HG03097 (cell line): ENCODE data around the gene ZG16.
"Not testable (repeated sequence)": the region's sequence is repeated elsewhere in the genome, so short reads cannot be mapped to it uniquely, and the experiment has no call there.

ENCODE experiments used
- ATAC-seq: cut with Tn5 transposase; IDR thresholded peaks from one replicate; pipeline ENCODE4 v1.9.1; 2021; ENCODE audit not compliant: unreplicated experiment, low FRiP score

The ZG16 gene

GRCh38 chr16:29777576-29778350 is at the start of gene ZG16:
TSS of gene ZG16 (plus strand) at chr16:29778256. CDS start at chr16:29779267, 1,011 bp downstream.
- no peak for ATAC-seq

- no peak for ATAC-seq
Measured at GRCh38 chr16:29729116-29729521, 48.9 kb upstream of the ZG16 start.

DNA sequence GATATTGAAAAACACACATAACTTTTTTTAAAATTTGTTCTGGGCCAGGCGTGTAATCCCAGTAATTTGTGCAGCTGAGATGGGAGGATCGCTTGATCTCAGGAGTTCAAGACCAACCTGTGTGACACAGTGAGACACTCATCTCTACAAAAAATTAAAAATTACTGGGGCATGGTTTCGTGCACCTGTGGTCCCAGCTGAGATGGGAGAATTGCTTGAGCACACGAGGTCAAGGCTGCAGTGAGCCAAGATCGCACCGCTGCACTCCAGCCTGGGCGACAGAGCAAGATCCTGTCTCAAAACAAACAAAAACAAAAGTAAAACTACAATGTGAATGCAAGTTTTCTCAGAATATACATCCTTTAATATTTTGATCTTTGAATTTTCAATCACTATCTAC is 47.4 kb upstream of the ZG16 start:
- no peak for ATAC-seq

GRCh38 chr16:29731768-29732601 is 46.1 kb upstream of the ZG16 start:
- ATAC-seq: peak; percentile 60

DNA sequence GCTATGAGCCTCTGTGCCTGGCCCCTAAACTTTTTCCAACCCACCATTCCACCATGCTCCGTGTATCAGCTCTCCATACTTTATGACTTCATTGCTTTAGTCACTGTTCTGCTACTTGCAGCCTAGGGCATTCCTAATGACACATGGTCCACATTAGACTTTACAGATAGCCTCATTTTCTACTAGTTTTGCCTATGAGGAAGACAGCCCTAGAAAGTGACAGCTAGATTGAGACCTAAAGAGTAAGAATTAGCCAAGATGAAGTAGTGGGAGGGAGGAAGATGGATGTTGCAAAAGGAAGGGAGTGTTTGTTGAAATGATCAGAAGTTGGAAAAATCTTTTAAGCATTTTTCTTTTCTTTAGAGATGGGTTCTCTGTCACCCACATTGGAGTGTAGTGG is 43.3 kb upstream of the ZG16 start:
- ATAC-seq: no peak

DNA sequence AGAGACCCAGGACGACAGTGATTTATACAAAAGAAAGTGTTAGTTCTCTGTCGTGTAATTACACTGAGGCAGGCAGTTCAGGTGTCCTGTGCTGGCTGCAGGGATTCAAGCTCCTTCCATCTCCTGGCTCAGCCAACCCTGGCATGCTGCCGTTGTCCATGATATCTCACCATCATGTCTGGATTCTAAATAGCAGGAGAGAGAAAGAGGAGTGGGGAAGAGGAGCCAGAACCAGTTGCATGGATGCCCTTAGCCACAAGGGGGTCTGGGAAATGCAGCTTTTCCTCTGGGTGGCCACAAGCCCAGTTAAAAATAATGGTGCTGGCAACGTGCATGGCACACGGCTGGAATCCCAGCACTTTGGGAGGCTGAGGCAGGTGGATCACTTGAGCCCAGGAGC is 41.9 kb upstream of the ZG16 start:
- no peak for ATAC-seq

DNA sequence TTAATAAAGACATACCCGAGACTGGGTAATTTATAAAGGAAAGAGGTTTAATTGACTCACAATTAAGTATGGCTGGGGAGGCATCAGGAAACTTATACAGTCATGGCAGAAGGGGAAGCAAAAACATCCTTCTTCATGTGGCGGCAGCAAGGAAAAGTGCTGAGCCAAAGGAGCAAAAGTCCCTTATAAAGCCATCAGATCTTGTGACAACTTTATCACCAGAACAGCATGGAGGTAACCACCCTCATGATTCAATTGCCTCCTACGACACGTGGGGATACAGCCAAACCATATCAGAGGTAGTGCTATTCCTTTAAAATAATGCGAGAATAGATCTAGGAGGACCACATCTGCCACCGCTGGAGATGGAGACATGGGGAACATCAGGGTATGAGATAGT is 41.3 kb upstream of the ZG16 start:
- ATAC-seq: no peak

GRCh38 chr16:29737713-29738112 is 40.3 kb upstream of the ZG16 start:
- no peak for ATAC-seq

GRCh38 chr16:29738514-29738913 is 39.5 kb upstream of the ZG16 start:
- no peak for ATAC-seq

GRCh38 chr16:29739927-29740629 is 38.0 kb upstream of the ZG16 start:
- not testable (repeated sequence) for ATAC-seq

GRCh38 chr16:29740630-29741015 is 37.4 kb upstream of the ZG16 start:
- ATAC-seq: not testable (repeated sequence)

DNA sequence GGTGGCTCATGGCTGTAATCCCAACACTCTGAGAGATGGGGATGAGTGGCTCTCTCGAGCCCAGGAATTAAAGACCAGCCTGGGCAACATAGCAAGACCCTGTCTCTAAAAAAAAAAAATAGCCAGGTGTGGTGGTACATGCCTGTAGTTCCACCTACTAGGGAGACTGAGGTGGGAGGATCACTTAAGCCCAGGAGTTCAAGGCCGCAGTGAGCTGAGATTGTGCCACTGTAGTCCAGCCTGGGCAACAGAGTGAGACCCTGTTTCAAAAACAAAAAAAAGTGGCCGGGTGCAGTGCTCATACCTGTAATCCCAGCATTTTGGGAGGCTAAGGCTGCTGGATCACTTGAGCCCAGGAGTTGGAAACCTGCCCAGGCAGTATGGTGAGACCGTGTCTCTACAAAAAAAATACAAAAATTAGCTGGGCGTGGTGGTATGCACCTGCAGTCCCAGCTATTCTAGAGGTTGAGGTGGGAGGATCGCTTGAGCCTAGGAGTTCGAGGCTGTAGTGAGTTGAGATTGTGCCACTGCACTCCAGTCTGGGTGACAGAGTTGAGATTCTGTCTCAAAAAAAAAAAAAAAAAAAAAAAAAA is 35.3 kb upstream of the ZG16 start:
- no peak for ATAC-seq

- ATAC-seq: no peak
Measured at GRCh38 chr16:29743475-29743826, 34.6 kb upstream of the ZG16 start.

- no peak for ATAC-seq
Measured at GRCh38 chr16:29743827-29744531, 34.1 kb upstream of the ZG16 start.

DNA sequence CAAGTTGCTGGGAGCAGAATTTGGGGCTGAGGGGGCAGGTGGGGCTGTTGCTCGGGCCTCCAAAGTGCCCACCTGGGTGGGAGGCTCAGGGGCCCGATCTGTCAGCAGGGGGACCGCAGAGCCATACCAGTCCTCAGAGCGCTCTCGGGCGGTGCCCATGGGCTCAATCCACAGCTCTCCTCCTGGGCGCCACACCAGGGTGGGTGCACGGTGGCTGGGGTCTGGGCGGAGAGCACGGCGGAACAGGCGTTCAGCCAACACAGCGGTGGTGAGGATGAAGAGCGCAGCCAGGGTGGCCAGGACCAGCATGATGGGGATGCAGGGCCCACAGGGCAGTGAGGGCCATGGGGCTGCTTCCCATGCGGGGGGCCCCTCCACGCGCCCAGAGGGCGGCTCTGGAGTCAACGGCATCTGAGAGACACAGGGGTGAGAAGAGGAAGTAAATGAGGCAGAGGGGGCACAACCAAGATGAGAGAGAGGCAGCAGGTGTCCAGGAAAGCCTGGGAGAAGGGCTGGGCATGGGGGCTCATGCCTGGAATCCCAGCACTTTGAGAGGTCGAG is 33.4 kb upstream of the ZG16 start:
- ATAC-seq: no peak

- ATAC-seq: peak; percentile 29
Measured at GRCh38 chr16:29745121-29745852, 32.8 kb upstream of the ZG16 start.

- ATAC-seq: peak; percentile 80
Measured at GRCh38 chr16:29745853-29746345, 32.2 kb upstream of the ZG16 start, which contains the start of gene C16orf54. TSS of gene C16orf54 (minus strand) at chr16:29745990. CDS start at chr16:29744951, 1,039 bp downstream.

DNA sequence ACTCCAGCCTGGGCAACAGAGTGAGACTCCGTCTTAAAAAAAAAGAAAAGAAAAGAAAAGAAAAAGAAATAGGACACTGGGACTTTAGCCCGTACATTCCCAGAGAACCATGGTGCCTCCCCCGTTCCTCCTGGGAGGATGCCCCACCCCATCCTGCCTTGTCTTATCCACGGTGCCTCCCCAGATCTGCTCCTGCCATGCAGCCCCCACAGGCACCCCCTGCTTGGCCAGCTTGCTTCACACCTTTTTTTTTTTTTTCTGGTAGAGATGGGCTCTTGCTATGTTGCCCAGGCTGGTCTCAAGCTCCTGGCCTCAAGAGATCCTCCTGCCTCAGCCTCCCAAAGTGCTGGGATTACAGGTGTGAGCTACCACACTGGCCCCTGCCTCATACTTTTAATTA is 31.5 kb upstream of the ZG16 start:
- ATAC-seq: not testable (repeated sequence)
